Measurements from ENCODE around the gene KLF4.

Gene KLF4

DNA sequence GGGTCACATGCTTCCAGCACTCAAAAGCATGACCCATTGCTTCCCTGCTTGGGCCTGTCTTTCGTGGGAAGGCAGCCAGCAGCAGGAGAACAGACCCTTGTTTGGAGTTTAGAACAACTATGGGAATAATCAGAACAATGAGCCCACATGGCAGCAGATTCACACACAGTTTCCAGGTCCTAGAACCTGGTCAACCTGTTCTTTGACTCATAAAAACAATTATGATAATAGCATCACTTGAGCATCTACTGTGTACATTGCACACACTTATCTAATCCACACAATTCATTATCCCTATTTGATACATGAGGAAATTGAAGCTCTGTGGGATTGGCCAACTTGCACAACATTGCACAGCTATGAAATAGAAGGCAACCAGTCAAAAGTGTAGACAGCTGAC lies 41.7 kb downstream of the KLF4 start:
- DNase-seq (ENCODE audit: low spot score), result no peak

- no peak for DNase-seq (ENCODE audit: low spot score)
These were observed 42.5 kb downstream of the KLF4 start for GRCh38 chr9:107447081-107447480.

DNA sequence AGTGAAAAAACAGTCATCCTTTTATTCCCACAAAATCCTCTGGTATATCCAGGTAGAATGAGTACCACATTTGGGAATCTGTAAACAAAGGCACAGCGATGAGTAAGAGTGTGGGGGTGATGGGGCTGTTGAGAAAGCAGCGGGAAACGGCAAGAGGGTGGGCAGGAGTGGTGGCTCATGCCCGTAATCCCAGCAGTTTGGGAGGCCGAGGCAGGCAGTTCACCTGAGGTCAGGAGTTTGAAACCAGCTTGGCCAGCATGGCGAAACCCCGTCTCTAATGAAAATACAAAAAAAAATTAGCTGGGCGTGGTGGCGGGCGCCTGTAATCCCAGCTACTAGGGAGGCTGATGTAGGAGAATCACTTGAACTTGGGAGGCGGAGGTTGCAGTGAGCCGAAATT lies 43.1 kb downstream of the KLF4 start:
- no peak for DNase-seq (ENCODE audit: low spot score)

GRCh38 chr9:107443786-107444185 lies 45.8 kb downstream of the KLF4 start:
- DNase-seq (ENCODE audit: low spot score), result no peak

DNA sequence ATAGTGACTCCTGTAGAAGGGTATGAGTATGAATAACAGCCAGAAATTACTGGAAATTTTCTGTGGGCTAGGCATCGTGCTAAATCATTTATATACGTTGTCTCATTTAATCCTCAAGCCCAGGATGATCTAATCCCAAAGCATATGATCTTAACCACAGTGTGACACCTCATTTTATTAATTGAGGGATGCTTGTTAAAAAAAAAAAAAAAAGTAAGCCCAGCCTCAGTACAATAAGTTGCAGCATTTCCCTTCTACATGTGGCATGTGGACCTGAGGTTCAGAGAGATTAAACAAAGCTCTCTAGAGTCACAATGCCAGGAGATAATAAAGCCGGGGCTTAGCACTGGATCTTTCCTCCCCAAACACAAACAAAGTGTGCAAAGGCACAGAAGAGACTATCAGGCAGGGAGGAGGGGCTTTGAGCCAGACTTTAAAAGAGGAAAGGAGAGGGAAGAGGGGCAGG lies 49.5 kb downstream of the KLF4 start:
- peak; percentile 58 for DNase-seq (ENCODE audit: low spot score)

GRCh38 chr9:107438211-107439031 lies 51.1 kb downstream of the KLF4 start:
- DNase-seq (ENCODE audit: low spot score), result peak; percentile 58

- DNase-seq (ENCODE audit: low spot score), result no peak
These were observed 51.9 kb downstream of the KLF4 start for GRCh38 chr9:107437716-107438115.

- DNase-seq (ENCODE audit: low spot score), result no peak
These were observed 54.2 kb downstream of the KLF4 start for GRCh38 chr9:107435415-107435814.

All from ecto neural progenitor cell (in vitro differentiated cells).